ENCODE results near the gene CCDC88C. TPM values are rescaled to one million over a fixed set of nuclear protein-coding genes. Genes with fewer than 3 reads are reported as not detected.

The CCDC88C gene
- total and polyA plus RNA-seq, 12 donors, result 2.2 to 8.4 (median 4.9) TPM

DNA sequence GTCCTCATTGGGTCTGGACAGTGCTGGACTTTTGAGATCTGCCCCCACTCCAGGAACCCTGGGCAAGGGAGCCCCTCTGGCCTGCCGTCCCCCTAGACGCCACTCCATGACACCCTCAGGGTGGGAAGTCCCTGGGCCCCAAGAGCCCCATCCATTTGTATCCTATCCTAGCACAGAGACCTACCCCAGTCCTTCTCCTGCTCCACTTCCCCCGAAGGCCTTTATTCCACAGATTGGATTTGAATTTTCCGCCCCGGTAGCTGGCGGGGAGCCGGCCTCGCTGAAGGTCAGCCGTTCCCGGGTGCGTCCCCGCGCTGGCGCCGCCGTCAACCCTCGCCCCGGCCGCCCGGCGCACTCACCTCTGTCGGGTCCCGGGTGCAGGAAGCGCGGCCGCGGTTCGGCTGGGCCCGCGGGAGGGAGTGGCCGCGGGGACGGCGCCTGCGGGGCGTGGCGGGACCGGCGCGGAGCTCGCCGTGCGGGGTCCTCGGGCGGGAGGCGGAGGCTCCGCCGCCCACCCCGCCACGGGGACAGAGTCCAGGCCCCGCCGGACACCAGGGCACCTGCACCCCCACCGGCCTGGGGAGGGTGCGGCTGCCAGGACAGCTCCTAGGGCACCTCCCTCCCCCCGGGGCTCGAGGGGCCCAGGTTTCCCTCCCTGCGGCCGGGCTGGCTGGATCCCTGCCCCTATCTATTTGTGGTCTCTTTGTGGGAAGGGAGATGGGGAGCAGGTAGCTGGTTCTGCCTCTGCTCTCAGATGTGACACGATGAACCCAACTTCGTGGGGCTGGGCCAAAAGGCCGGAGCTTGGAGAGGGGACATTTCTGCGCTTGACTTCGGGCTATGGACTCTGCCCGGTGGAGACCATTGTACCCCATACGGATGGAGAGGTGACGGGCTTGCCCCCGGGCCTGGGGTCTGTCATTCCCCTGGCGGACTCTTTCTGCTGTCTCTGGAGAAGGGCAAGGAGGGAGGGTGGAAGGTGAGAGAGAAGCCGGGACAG, 153.2 kb downstream of the CCDC88C start:
- H3K27ac ChIP-seq, result peak overlapping the region in 2 of 10 donors; percentile 18 to 41
- peak overlapping the region in 9 of 10 donors; percentile 32 to 52 (median 48) for H3K4me3 ChIP-seq
- H3K27me3 ChIP-seq, result peaks cover 0 to 24% (median 8%) of the 10 kb centered on the region in 7 donors
- WGBS, 2 donors, result 10% methylated on average over 66 to 69 of the region's 69 CpGs
- H3K9me3 ChIP-seq, result peaks cover 0 to 6% (median 0%) of the 10 kb centered on the region in 11 donors
- intact Hi-C loops (cut with DNase I), result no loop called here
- peak in 7 of 8 donors; percentile 34 to 77 (median 57) for ATAC-seq
- peak in 1 of 2 donors; percentile 44 for DNase-seq
- TF ChIP-seq, protein P1, sequence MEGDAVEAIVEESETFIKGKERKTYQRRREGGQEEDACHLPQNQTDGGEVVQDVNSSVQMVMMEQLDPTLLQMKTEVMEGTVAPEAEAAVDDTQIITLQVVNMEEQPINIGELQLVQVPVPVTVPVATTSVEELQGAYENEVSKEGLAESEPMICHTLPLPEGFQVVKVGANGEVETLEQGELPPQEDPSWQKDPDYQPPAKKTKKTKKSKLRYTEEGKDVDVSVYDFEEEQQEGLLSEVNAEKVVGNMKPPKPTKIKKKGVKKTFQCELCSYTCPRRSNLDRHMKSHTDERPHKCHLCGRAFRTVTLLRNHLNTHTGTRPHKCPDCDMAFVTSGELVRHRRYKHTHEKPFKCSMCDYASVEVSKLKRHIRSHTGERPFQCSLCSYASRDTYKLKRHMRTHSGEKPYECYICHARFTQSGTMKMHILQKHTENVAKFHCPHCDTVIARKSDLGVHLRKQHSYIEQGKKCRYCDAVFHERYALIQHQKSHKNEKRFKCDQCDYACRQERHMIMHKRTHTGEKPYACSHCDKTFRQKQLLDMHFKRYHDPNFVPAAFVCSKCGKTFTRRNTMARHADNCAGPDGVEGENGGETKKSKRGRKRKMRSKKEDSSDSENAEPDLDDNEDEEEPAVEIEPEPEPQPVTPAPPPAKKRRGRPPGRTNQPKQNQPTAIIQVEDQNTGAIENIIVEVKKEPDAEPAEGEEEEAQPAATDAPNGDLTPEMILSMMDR (IDR thresholded peaks at IDR 0.05), result no peak
- peaks cover 4 to 16% (median 8%) of the 10 kb centered on the region in 9 donors for H3K4me1 ChIP-seq
- no peaks in the 10 kb centered on the region for H3K36me3 ChIP-seq

DNA sequence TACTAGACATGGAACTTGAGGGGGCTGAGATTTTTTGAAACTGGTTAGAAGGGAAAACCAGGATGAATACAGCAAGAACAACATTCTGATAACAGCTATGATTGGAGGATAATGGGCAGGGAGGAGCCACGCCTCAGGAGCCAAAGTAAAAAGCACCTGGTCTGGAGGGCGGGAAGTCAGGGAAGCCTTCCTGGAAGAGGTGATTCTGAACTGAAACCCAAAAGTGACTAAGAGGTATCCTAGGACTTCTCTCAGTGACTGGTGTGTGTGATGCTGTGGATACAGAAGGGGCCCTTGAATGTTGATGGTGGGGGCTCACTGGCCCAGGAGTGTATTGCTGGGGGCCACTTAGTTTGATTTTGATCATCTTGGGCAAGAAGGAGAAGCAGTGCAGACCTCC, 154.3 kb downstream of the CCDC88C start:
- Histone ChIP-seq H3K27me3 (peaks cover 0 to 24% (median 8%) of the 10 kb centered on the region in 7 donors), H3K27ac (no peak overlapping the region), H3K4me3 (peak overlapping the region in 1 of 10 donors; percentile 49), H3K4me1 (peaks cover 0 to 12% (median 5%) of the 10 kb centered on the region in 9 donors), H3K9me3 (peaks cover 0 to 6% (median 0%) of the 10 kb centered on the region in 11 donors), H3K36me3 (no peaks in the 10 kb centered on the region)
- TF ChIP-seq, protein P1 (IDR thresholded peaks at IDR 0.05), result no peak
- intact Hi-C loops (cut with DNase I), result no loop called here
- no peak for DNase-seq
- WGBS, 2 donors, result 96 to 100% methylated on average over 2 of the region's 2 CpGs
- no peak for ATAC-seq

DNA sequence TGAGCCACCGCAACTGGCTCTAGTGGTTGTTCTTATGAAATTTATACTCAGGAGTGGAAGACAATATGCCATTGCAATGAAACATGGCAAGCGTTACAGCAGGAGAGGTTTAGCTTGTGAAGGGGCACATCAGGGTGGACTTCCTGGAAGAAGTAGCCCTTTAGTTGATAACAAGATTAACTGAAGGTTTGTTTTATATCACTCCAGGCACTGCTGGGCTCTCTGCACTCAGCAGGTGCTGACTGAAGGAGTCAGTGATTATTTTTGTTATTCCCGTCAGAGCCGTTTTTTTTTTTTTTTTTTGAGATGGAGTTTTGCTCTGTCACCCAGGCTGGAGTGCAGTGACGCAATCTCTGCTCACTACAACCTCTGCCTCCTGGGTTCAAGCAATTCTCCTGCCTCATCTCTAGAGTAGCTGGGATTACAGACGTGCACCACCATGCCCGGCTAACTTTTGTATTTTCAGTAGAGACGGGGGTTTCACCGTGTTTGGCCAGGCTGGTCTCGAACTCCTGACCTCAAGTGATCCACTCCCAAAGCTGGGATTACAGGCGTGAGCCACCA, 155.6 kb downstream of the CCDC88C start:
- intact Hi-C loops (cut with DNase I), result no loop called here
- DNase-seq (no peak), ATAC-seq (no peak)
- no peaks in the 10 kb centered on the region for H3K36me3 ChIP-seq
- H3K9me3 ChIP-seq, result peaks cover 0 to 6% (median 0%) of the 10 kb centered on the region in 11 donors
- TF ChIP-seq, protein P1 (IDR thresholded peaks at IDR 0.05), result no peak
- H3K27ac ChIP-seq, result no peak overlapping the region
- H3K4me1 ChIP-seq, result peaks cover 4 to 23% (median 11%) of the 10 kb centered on the region in 9 donors
- 86 to 89% methylated on average over 11 of the region's 11 CpGs for whole genome bisulfite sequencing, 2 donors
- H3K4me3 ChIP-seq, result no peak overlapping the region
- H3K27me3 ChIP-seq, result peaks cover 0 to 24% (median 8%) of the 10 kb centered on the region in 7 donors

DNA sequence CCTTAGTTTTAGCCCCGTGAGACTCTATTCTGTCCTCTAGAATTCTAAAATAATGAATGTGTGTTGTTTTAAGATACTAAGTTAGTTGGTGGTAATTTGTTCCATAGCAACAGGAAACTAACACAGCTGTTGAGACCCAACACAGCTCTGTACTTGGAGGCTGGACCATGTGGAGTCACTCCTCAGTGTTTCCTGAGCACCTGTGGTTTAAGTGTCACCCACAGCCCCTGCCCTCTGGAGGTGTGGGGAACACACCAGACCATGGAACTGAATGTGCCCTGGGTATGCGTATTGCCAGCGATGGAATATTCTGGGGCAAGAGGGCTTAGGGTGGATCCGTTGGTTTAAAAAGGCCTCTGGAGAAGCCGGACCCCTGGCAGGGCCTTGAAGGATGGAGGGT, 156.5 kb downstream of the CCDC88C start:
- Histone ChIP-seq H3K4me1 (peaks cover 4 to 31% (median 17%) of the 10 kb centered on the region in 9 donors), H3K9me3 (peaks cover 0 to 6% (median 0%) of the 10 kb centered on the region in 11 donors), H3K4me3 (no peak overlapping the region), H3K27ac (no peak overlapping the region), H3K36me3 (no peaks in the 10 kb centered on the region), H3K27me3 (peaks cover 0 to 24% (median 8%) of the 10 kb centered on the region in 7 donors)
- intact Hi-C loops (cut with DNase I), result no loop called here
- DNase-seq (no peak), ATAC-seq (no peak)
- TF ChIP-seq, protein P1 (IDR thresholded peaks at IDR 0.05), result no peak
- WGBS, 2 donors, result 86 to 93% methylated on average over 5 of the region's 5 CpGs

All from heart right ventricle (tissue), 16 donors.